Measurements from ENCODE around the gene EVA1C.
"Not testable (repeated sequence)": the region's sequence is repeated elsewhere in the genome, so short reads cannot be mapped to it uniquely, and the experiment has no call there.

The EVA1C gene

GRCh38 chr21:32508558-32508957, 96.1 kb downstream of the EVA1C start:
- no peak overlapping the region for H3K4me3 ChIP-seq (ENCODE audit: control insufficient read depth, low read depth, low read length)
- DNase-seq (ENCODE audit: low read depth) = no peak
- TF ChIP-seq CTCF (IDR thresholded peaks at IDR 0.05; ENCODE audit: control insufficient read depth, insufficient read depth, low read depth, low read length, missing control alignments) = no peak

- not testable (repeated sequence) for DNase-seq (ENCODE audit: low read depth); H3K4me3 ChIP-seq (ENCODE audit: control insufficient read depth, low read depth, low read length)
Measured at GRCh38 chr21:32508975-32509374, 96.5 kb downstream of the EVA1C start.

GRCh38 chr21:32514275-32515055, 102.0 kb downstream of the EVA1C start:
- TF ChIP-seq CTCF (IDR thresholded peaks at IDR 0.05; ENCODE audit: control insufficient read depth, insufficient read depth, low read depth, low read length, missing control alignments) = no peak
- no peak overlapping the region for H3K4me3 ChIP-seq (ENCODE audit: control insufficient read depth, low read depth, low read length)
- no peak for DNase-seq (ENCODE audit: low read depth)

- DNase-seq (ENCODE audit: low read depth) = no peak
- no peak overlapping the region for H3K4me3 ChIP-seq (ENCODE audit: control insufficient read depth, low read depth, low read length)
- no peak for TF ChIP-seq CTCF (IDR thresholded peaks at IDR 0.05; ENCODE audit: control insufficient read depth, insufficient read depth, low read depth, low read length, missing control alignments)
Measured at GRCh38 chr21:32515874-32516273, 103.4 kb downstream of the EVA1C start.

GRCh38 chr21:32516756-32517649, 104.5 kb downstream of the EVA1C start:
- no peak overlapping the region for H3K4me3 ChIP-seq (ENCODE audit: control insufficient read depth, low read depth, low read length)
- no peak for TF ChIP-seq CTCF (IDR thresholded peaks at IDR 0.05; ENCODE audit: control insufficient read depth, insufficient read depth, low read depth, low read length, missing control alignments)
- peak; percentile 90 for DNase-seq (ENCODE audit: low read depth)

GRCh38 chr21:32519945-32520874, 107.7 kb downstream of the EVA1C start:
- H3K4me3 ChIP-seq (ENCODE audit: control insufficient read depth, low read depth, low read length) = no peak overlapping the region
- DNase-seq (ENCODE audit: low read depth) = no peak
- TF ChIP-seq CTCF (IDR thresholded peaks at IDR 0.05; ENCODE audit: control insufficient read depth, insufficient read depth, low read depth, low read length, missing control alignments) = no peak

Measured in AG09309 (cell line).